Spleen (tissue), 11 donors: ENCODE measurements around the gene MTFR1L. TPM values are rescaled to one million over a fixed set of nuclear protein-coding genes. Genes with fewer than 3 reads are reported as not detected.

Experiments used
- DNase-seq: peaks from one replicate; pipeline ENCODE4 v3.0.0-alpha.2; 2020
- H3K27ac ChIP-seq, 8 donors: fragments of 200-600 bp; sonication (generic) in 7 of 8; 1 replicate in 4 of 8; 2 replicates in 4 of 8; pipeline versions ENCODE4 v1.5.0 to v1.8.0; 2016 to 2021; ENCODE audit warnings: inconsistent platforms in 4 of 8, mild to moderate bottlenecking in 4 of 8, moderate library complexity in 1 of 8
- H3K27me3 ChIP-seq, 7 donors: fragments of 200-600 bp; sonication (generic) in 6 of 7; replicated peaks in 1 of 7; 1 replicate in 4 of 7; 2 replicates in 3 of 7; pipeline versions ENCODE4 v1.5.0 to v1.8.0; 2016 to 2021; ENCODE audit warnings: inconsistent platforms in 3 of 7, mild to moderate bottlenecking in 1 of 7
- H3K36me3 ChIP-seq, 6 donors: fragments of 200-600 bp; sonication (generic) in 5 of 6; 1 replicate in 4 of 6; 2 replicates in 2 of 6; pipeline versions ENCODE4 v1.5.0 to v1.8.0; 2016 to 2021; ENCODE audit warnings: inconsistent platforms in 2 of 6
- H3K4me1 ChIP-seq, 6 donors: fragments of 200-600 bp; sonication (generic) in 5 of 6; 1 replicate in 3 of 6; 2 replicates in 3 of 6; pipeline versions ENCODE4 v1.5.0 to v1.8.0; 2016 to 2021; ENCODE audit warnings: inconsistent platforms in 3 of 6
- H3K4me3 ChIP-seq, 8 donors: fragments of 200-600 bp; sonication (generic) in 7 of 8; 1 replicate in 4 of 8; 2 replicates in 4 of 8; pipeline versions ENCODE4 v1.5.0 to v1.8.0; 2016 to 2021; ENCODE audit warnings: inconsistent platforms in 4 of 8, mild to moderate bottlenecking in 4 of 8, moderate library complexity in 2 of 8
- H3K9me3 ChIP-seq, 8 donors: fragments of 200-600 bp; sonication (generic) in 7 of 8; 1 replicate in 4 of 8; 2 replicates in 4 of 8; pipeline versions ENCODE4 v1.5.0 to v1.8.0; 2016 to 2021; ENCODE audit warnings: inconsistent platforms in 4 of 8
- CTCF ChIP-seq, 11 experiments: fragments of 200-600 bp in 7 of 11; fragments of 450-650 bp in 4 of 11; sonication (generic) in 4 of 11; IDR thresholded peaks in 8 of 11; conservative IDR thresholded peaks in 3 of 11; 1 replicate in 7 of 11; 2 replicates in 4 of 11; pipeline versions ENCODE4 v1.4.0 to v1.8.0; 2016 to 2021; ENCODE audit warnings: antibody characterized with exemption in 11 of 11, inconsistent platforms in 4 of 11, mild to moderate bottlenecking in 1 of 11
- POLR2A ChIP-seq, 3 donors: fragments of 450-650 bp; IDR thresholded peaks; one replicate each; pipeline ENCODE4 v1.5.1; 2017; ENCODE audit warnings: antibody characterized with exemption in 3 of 3, mild to moderate bottlenecking in 1 of 3
- POLR2AphosphoS5 ChIP-seq, 3 donors: sonication (generic); formaldehyde crosslinking; IDR thresholded peaks; one replicate each; pipeline ENCODE4 v1.5.1; 2017; ENCODE audit warnings: antibody characterized with exemption in 3 of 3
- WGBS, 5 donors: extraction: QIAGEN DNeasy Blood & Tissue Kit in 3 of 5; methylation state at CpG; one replicate each; pipeline versions ENCODE4 v1.1.5 to v1.1.7; 2013 to 2018; 5-methylcytosine and 5-hydroxymethylcytosine counted together
- intact Hi-C: fragments of 100-400 bp; cut with DNase I; formaldehyde crosslinking; loops from one replicate; pipeline ENCODE4 v1.15.0; 2023; ENCODE audit warnings: low total_unique reads
- polyA plus RNA-seq, 3 donors: library from polyadenylated mRNA; stranded (reverse); fragments of 200-250 nt; gene quantifications; one replicate each; pipeline ENCODE4 v1.2.1, GENCODE V29; 2013
- total RNA-seq, 7 donors: library from RNA; depleted of rRNA in 3 of 7; stranded (reverse); fragments of >200 nt in 3 of 7; fragmentation: NEBNext Ultra II Directional in 4 of 7; extraction: Animal tissue kit (Norgen Biotek cat#: 25700) in 4 of 7; gene quantifications; one replicate each; pipeline versions ENCODE4 v1.1.0 to v1.2.1, GENCODE V29; 2016 to 2021
- donor health status: healthy with polysubstance abuse.
- donor health status: DM: no; HTN: no; CAD: no; lungs with moderate emphysema.
- donor health status: DM: no; HTN: no; CAD: no.
- donor health status: Bipolar disorder and iron deficiency.
- donor health status: healthy.
- donor health status: DM: no; HTN: no; CAD: no.
- donor health status: DM: yes; HTN: yes; CAD: no.

The MTFR1L gene
- total and polyA plus RNA-seq, 10 donors = 32.1 to 74.7 (median 50.3) TPM

GRCh38 chr1:25809283-25809926 lies 10.3 kb upstream of the MTFR1L start:
- peak overlapping the region in 1 of 8 donors; percentile 7 for H3K4me3 ChIP-seq
- intact Hi-C loops = loop anchor here (10.0 kb wide), 1 partner anchor 285 kb away; no protein-coding TSS in a partner anchor
- WGBS, 5 donors = 55 to 65% (median 63%) methylated on average over 10 to 18 of the region's 18 CpGs
- TF ChIP-seq CTCF (IDR thresholded peaks at IDR 0.05 in 8 of 11, conservative IDR thresholded peaks at IDR 0.05 in 3 of 11) = no peak
- TF ChIP-seq POLR2A (IDR thresholded peaks at IDR 0.05) = no peak
- peak in 2 of 3 donors; percentile 34 to 45 for TF ChIP-seq POLR2AphosphoS5 (IDR thresholded peaks at IDR 0.05)
- peaks cover 0 to 92% (median 27%) of the 10 kb centered on the region in 6 donors for H3K36me3 ChIP-seq
- peaks cover 16 to 72% (median 62%) of the 10 kb centered on the region in 6 donors for H3K4me1 ChIP-seq
- no peaks in the 10 kb centered on the region for H3K27me3 ChIP-seq
- no peaks in the 10 kb centered on the region for H3K9me3 ChIP-seq
- no peak for DNase-seq
- H3K27ac ChIP-seq = peak overlapping the region in 2 of 8 donors; percentile 5 to 18

DNA sequence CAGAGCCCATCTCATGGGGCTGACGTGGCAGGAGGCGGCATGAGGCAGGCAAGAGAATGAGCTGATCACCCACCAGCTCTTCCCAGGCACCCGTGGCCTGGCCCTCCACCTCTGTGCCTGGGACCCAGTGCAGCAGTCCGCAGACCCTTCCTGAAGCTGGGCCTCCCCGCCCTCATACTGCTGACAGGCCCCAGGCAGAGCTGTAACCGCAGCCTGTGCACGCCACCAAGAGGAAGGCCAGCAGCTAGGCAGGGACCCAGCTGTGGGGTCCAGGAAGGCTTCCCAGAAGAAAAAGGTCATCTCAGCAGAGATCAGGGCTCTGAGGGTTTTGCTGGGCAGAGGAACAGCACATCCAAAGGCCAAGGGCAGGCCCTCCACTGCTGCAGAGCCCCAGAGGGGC lies 9.8 kb upstream of the MTFR1L start:
- no peak for DNase-seq
- Histone ChIP-seq H3K4me1 (peaks cover 16 to 67% (median 57%) of the 10 kb centered on the region in 6 donors), H3K4me3 (no peak overlapping the region), H3K27ac (peak overlapping the region in 3 of 8 donors; percentile 5 to 18 (median 7)), H3K36me3 (peaks cover 0 to 95% (median 33%) of the 10 kb centered on the region in 6 donors), H3K9me3 (no peaks in the 10 kb centered on the region), H3K27me3 (no peaks in the 10 kb centered on the region)
- intact Hi-C loops = loop anchor here (10.0 kb wide), 1 partner anchor 285 kb away; no protein-coding TSS in a partner anchor
- 78 to 86% (median 79%) methylated on average over 6 to 7 of the region's 7 CpGs for WGBS, 5 donors
- no peak for TF ChIP-seq POLR2A (IDR thresholded peaks at IDR 0.05)
- peak in 1 of 3 donors; percentile 4 for TF ChIP-seq POLR2AphosphoS5 (IDR thresholded peaks at IDR 0.05)
- TF ChIP-seq CTCF (IDR thresholded peaks at IDR 0.05 in 8 of 11, conservative IDR thresholded peaks at IDR 0.05 in 3 of 11) = no peak

GRCh38 chr1:25810341-25811299 lies 9.1 kb upstream of the MTFR1L start:
- Histone ChIP-seq H3K36me3 (peaks cover 0 to 95% (median 37%) of the 10 kb centered on the region in 6 donors), H3K9me3 (no peaks in the 10 kb centered on the region), H3K4me1 (peaks cover 13 to 60% (median 50%) of the 10 kb centered on the region in 6 donors), H3K27ac (peak overlapping the region in 3 of 8 donors; percentile 5 to 18 (median 7)), H3K27me3 (no peaks in the 10 kb centered on the region), H3K4me3 (no peak overlapping the region)
- WGBS, 5 donors = 35 to 46% (median 37%) methylated on average over 10 to 21 of the region's 21 CpGs
- DNase-seq = peak; percentile 93
- intact Hi-C loops = no loop called here
- peak; percentile 34 to 65 (median 50) for TF ChIP-seq POLR2AphosphoS5 (IDR thresholded peaks at IDR 0.05)
- TF ChIP-seq CTCF (IDR thresholded peaks at IDR 0.05 in 8 of 11, conservative IDR thresholded peaks at IDR 0.05 in 3 of 11) = peak; percentile 88 to 97 (median 94)
- no peak for TF ChIP-seq POLR2A (IDR thresholded peaks at IDR 0.05)
